GM21786 (cell line): ENCODE data around the gene CAV3.

ENCODE experiments used
- ATAC-seq: cut with Tn5 transposase; IDR thresholded peaks from one replicate; pipeline ENCODE4 v1.9.1; 2021; ENCODE audit not compliant: unreplicated experiment

The CAV3 gene

GRCh38 chr3:8760506-8760905 is 26.9 kb downstream of the CAV3 start:
- no peak for ATAC-seq

- ATAC-seq: no peak
Measured at GRCh38 chr3:8761866-8762265, 28.3 kb downstream of the CAV3 start.

GRCh38 chr3:8762607-8763377 is 29.2 kb downstream of the CAV3 start:
- no peak for ATAC-seq

- ATAC-seq: no peak
Measured at GRCh38 chr3:8764528-8764927, 30.9 kb downstream of the CAV3 start.

- no peak for ATAC-seq
Measured at GRCh38 chr3:8765528-8765927, 31.9 kb downstream of the CAV3 start.

- no peak for ATAC-seq
Measured at GRCh38 chr3:8766148-8766547, 32.5 kb downstream of the CAV3 start.

GRCh38 chr3:8767256-8767666 is 33.7 kb downstream of the CAV3 start:
- peak; percentile 1 for ATAC-seq

GRCh38 chr3:8767667-8768363 is 34.2 kb downstream of the CAV3 start:
- ATAC-seq: peak; percentile 39

- ATAC-seq: peak; percentile 20
Measured at GRCh38 chr3:8768364-8769087, 34.9 kb downstream of the CAV3 start.

GRCh38 chr3:8769088-8769822 is 35.7 kb downstream of the CAV3 start, which contains the start of gene OXTR:
TSS of gene OXTR (minus strand) at chr3:8769613. CDS start at chr3:8768187, 1,426 bp downstream.
- ATAC-seq: peak; percentile 70

GRCh38 chr3:8773941-8774542 is 40.4 kb downstream of the CAV3 start:
- ATAC-seq: no peak

- ATAC-seq: no peak
Measured at GRCh38 chr3:8775181-8775580, 41.6 kb downstream of the CAV3 start.

GRCh38 chr3:8775602-8776001 is 42.0 kb downstream of the CAV3 start:
- no peak for ATAC-seq

- ATAC-seq: no peak
Measured at GRCh38 chr3:8776406-8776805, 42.8 kb downstream of the CAV3 start.

- ATAC-seq: no peak
Measured at GRCh38 chr3:8777201-8777977, 43.8 kb downstream of the CAV3 start.

GRCh38 chr3:8777978-8778267 is 44.3 kb downstream of the CAV3 start:
- ATAC-seq: no peak

- no peak for ATAC-seq
Measured at GRCh38 chr3:8778475-8778874, 44.9 kb downstream of the CAV3 start.

- ATAC-seq: no peak
Measured at GRCh38 chr3:8780279-8780678, 46.7 kb downstream of the CAV3 start.

GRCh38 chr3:8784676-8785435 is 51.3 kb downstream of the CAV3 start:
- no peak for ATAC-seq
